Measurements from ENCODE around the gene ARPC4. TPM values are rescaled to one million over a fixed set of nuclear protein-coding genes. Genes with fewer than 3 reads are reported as not detected.

Gene ARPC4
- total RNA-seq, 2 experiments from 2014 or later = 255 to 266 TPM

DNA sequence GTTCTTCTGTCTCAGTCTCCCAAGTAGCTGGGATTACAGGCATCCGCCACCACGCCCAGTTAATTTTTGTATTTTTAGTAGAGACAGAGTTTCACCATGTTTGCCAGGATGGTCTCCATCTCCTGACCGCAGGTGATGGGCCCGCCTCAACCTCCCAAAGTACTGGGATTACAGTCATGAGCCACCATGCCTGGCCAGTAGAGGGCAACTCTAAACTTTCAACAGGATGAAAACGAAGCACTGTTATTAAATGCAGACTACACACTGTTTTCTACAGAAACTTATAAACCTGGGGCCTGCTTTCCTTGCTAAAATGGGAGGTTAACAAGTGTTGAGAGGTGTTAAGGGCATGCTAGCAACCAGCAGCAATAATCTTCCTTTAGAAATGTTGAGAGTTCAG lies 7.6 kb downstream of the ARPC4 start:
- H3K36me3 Mint-ChIP-seq (ENCODE audit: low read depth) = peaks cover 79% of the 10 kb centered on the region
- H3K27ac Mint-ChIP-seq = no peak overlapping the region
- H3K4me1 Mint-ChIP-seq = peaks cover 27% of the 10 kb centered on the region
- no peak for DNase-seq
- ChIA-PET POLR2A (interaction anchor here (0.8 kb wide), 1 partner anchor 13 kb away, joined by 3 read pairs; no protein-coding TSS in a partner anchor), CTCF (no interaction called here)
- H3K27me3 Mint-ChIP-seq = no peaks in the 10 kb centered on the region
- no peaks in the 10 kb centered on the region for H3K9me3 Mint-ChIP-seq
- H3K4me3 Mint-ChIP-seq = no peak overlapping the region

- Mint-ChIP-seq H3K9me3 (no peaks in the 10 kb centered on the region), H3K4me1 (peaks cover 31% of the 10 kb centered on the region), H3K4me3 (no peak overlapping the region), H3K27me3 (no peaks in the 10 kb centered on the region), H3K27ac (no peak overlapping the region), H3K36me3 (ENCODE audit: low read depth) (peaks cover 81% of the 10 kb centered on the region)
- POLR2A ChIA-PET = interaction anchor here (1.0 to 9.4 kb wide), 5 partner anchors 10 to 72 kb away, joined by 3 to 137 read pairs (median 4); partner anchors contain the start of genes ARPC4, BRPF1, CAMK1 and TADA3
- DNase-seq = no peak
- CTCF ChIA-PET = no interaction called here
Measured at GRCh38 chr3:9803494-9803893, 10.6 kb downstream of the ARPC4 start.

- H3K27me3 Mint-ChIP-seq = no peaks in the 10 kb centered on the region
- H3K9me3 Mint-ChIP-seq = no peaks in the 10 kb centered on the region
- no peak overlapping the region for H3K27ac Mint-ChIP-seq
- peaks cover 44% of the 10 kb centered on the region for H3K4me1 Mint-ChIP-seq
- no peak overlapping the region for H3K4me3 Mint-ChIP-seq
- POLR2A ChIA-PET = interaction anchor here (0.8 to 9.4 kb wide), 5 partner anchors 11 to 68 kb away, joined by 3 to 137 read pairs (median 4); partner anchors contain the start of genes ARPC4, OGG1 and TADA3
- CTCF ChIA-PET = interaction anchor here (0.6 to 1.5 kb wide), 4 partner anchors 22 to 178 kb away, joined by 3 to 7 read pairs (median 4); partner anchors contain the start of gene CRELD1
- no peak for DNase-seq
- peaks cover 73% of the 10 kb centered on the region for H3K36me3 Mint-ChIP-seq (ENCODE audit: low read depth)
Measured at GRCh38 chr3:9804996-9805395, 12.1 kb downstream of the ARPC4 start.

DNA sequence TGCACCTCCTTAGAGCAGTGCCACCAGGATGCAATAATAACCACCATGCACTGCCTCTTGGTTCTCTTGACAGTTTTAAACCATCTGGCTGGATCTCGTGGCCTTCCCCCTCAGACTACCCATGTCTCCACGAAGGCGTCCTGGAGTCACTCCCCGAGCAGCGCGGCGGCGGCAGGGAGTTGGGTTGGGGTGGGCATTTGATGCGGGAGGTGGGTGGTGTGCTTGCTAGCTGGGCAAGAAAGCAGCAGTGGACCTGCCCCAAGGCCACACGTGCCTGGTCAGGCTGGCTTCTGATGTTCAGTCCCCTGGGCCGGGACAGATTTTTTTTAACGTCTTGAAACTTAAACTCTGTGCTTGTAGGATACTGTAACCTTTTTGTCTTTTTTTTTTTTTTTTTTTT lies 13.3 kb downstream of the ARPC4 start:
- no peak overlapping the region for H3K27ac Mint-ChIP-seq

GRCh38 chr3:9806688-9807589 lies 14.1 kb downstream of the ARPC4 start:
- H3K27me3 Mint-ChIP-seq = no peaks in the 10 kb centered on the region
- H3K36me3 Mint-ChIP-seq (ENCODE audit: low read depth) = peaks cover 73% of the 10 kb centered on the region
- ChIA-PET POLR2A (interaction anchor here (1.3 to 9.4 kb wide), 4 partner anchors 13 to 126 kb away, joined by 3 to 137 read pairs (median 4); partner anchors contain the start of genes ARPC4, CRELD1 and TADA3), CTCF (interaction anchor here (0.8 to 2.1 kb wide), 4 partner anchors 11 to 87 kb away, joined by 3 to 6 read pairs (median 5); no protein-coding TSS in a partner anchor)
- H3K9me3 Mint-ChIP-seq = no peaks in the 10 kb centered on the region
- DNase-seq = no peak
- peaks cover 59% of the 10 kb centered on the region for H3K4me1 Mint-ChIP-seq
- peak overlapping the region; percentile 93 for H3K27ac Mint-ChIP-seq
- no peak overlapping the region for H3K4me3 Mint-ChIP-seq

More for the DNA sequence above, 13.3 kb downstream of the ARPC4 start:
- ChIA-PET POLR2A (interaction anchor here (1.4 to 9.4 kb wide), 3 partner anchors 12 to 69 kb away, joined by 3 to 137 read pairs (median 4); partner anchors contain the start of genes ARPC4 and TADA3), CTCF (no interaction called here)
- Mint-ChIP-seq H3K27me3 (no peaks in the 10 kb centered on the region), H3K36me3 (ENCODE audit: low read depth) (peaks cover 71% of the 10 kb centered on the region), H3K9me3 (no peaks in the 10 kb centered on the region), H3K4me1 (peaks cover 52% of the 10 kb centered on the region), H3K4me3 (no peak overlapping the region)
- DNase-seq = no peak

DNA sequence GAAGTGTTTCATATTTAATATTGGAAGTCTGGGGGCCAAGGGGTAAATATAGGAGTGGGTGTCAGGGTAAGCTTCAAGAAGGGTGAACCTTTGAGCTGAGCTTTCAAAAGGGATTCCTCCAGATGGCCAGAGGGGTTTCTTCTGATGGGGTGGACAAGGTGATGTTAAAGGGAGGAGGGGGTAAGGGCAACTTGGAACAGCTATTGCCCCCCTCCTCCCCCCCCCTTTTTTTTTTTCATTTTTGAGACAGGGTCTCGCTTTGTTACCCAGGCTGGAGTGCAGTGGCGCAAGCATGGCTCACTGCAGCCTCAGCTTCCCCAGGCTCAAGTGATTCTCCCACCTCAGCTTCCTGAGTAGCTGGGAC lies 15.1 kb downstream of the ARPC4 start:
- no peak for DNase-seq
- H3K4me1 Mint-ChIP-seq = peaks cover 59% of the 10 kb centered on the region
- ChIA-PET CTCF (interaction anchor here (0.8 to 2.9 kb wide), 11 partner anchors 12 to 352 kb away, joined by 3 to 20 read pairs (median 4); partner anchors contain the start of genes ARPC4 and TADA3), POLR2A (interaction anchor here (0.9 to 9.4 kb wide), 12 partner anchors 8 to 159 kb away, joined by 3 to 137 read pairs (median 5); partner anchors contain the start of genes ARPC4, BRPF1, CAMK1 and CRELD1)
- peaks cover 71% of the 10 kb centered on the region for H3K36me3 Mint-ChIP-seq (ENCODE audit: low read depth)
- H3K4me3 Mint-ChIP-seq = no peak overlapping the region
- H3K9me3 Mint-ChIP-seq = no peaks in the 10 kb centered on the region
- peak overlapping the region; percentile 93 for H3K27ac Mint-ChIP-seq
- no peaks in the 10 kb centered on the region for H3K27me3 Mint-ChIP-seq

DNA sequence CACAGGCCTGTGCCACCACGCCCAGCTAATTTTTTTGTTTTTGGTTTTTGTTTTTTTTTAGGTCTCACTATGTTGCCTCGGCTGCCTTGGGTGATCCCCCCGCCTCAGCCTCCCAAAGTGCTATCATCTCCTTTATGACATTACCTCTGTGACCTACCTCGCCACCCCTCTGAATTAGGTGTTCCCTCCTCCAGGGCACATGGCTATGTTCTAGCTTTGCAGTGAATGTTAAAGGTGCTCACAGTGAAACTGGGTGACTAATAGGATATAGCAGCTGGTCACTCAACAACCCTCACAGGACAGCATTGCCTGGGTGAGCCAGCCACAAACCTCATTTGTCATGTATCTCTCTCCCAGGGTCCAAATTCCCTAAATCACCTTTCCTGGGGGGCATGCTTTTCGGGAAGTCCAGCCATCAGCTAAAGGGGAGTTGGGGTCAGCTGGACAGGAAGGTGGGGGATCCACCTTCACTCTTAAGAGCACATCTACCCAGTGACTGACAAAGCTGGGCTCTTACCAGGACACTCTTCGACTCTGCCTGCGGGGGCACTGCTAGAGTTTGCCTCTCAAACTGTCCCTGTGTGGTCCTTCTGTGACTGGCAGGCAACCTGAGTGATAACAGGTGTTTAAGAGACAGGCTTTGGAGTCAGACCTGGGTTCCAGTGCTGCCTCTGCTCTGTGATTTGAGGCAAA lies 15.6 kb downstream of the ARPC4 start:
- Mint-ChIP-seq H3K36me3 (ENCODE audit: low read depth) (peaks cover 71% of the 10 kb centered on the region), H3K27me3 (no peaks in the 10 kb centered on the region), H3K9me3 (no peaks in the 10 kb centered on the region), H3K4me1 (peaks cover 54% of the 10 kb centered on the region), H3K27ac (peak overlapping the region; percentile 93), H3K4me3 (peak overlapping the region; percentile 86)
- DNase-seq = peak; percentile 59
- ChIA-PET CTCF (interaction anchor here (0.5 to 2.9 kb wide), 13 partner anchors 12 to 351 kb away, joined by 3 to 20 read pairs (median 4); partner anchors contain the start of genes ARPC4, CRELD1 and TADA3), POLR2A (interaction anchor here (0.6 to 9.4 kb wide), 16 partner anchors 9 to 444 kb away, joined by 3 to 137 read pairs (median 4); partner anchors contain the start of genes ARPC4, BRPF1, CAMK1 and CRELD1)

GRCh38 chr3:9809239-9809614 lies 16.3 kb downstream of the ARPC4 start:
- ChIA-PET POLR2A (interaction anchor here (0.6 to 9.4 kb wide), 16 partner anchors 8 to 444 kb away, joined by 3 to 137 read pairs (median 4); partner anchors contain the start of genes ARPC4, BRPF1, CAMK1 and CRELD1), CTCF (interaction anchor here (0.5 to 2.9 kb wide), 9 partner anchors 16 to 137 kb away, joined by 3 to 20 read pairs (median 4); partner anchors contain the start of genes ARPC4, CRELD1 and TADA3)
- DNase-seq = no peak
- H3K27me3 Mint-ChIP-seq = no peaks in the 10 kb centered on the region
- peaks cover 66% of the 10 kb centered on the region for H3K36me3 Mint-ChIP-seq (ENCODE audit: low read depth)
- H3K4me3 Mint-ChIP-seq = peak overlapping the region; percentile 86
- H3K27ac Mint-ChIP-seq = peak overlapping the region; percentile 93
- peaks cover 52% of the 10 kb centered on the region for H3K4me1 Mint-ChIP-seq
- H3K9me3 Mint-ChIP-seq = no peaks in the 10 kb centered on the region

GRCh38 chr3:9809615-9810432 lies 16.9 kb downstream of the ARPC4 start, which contains the start of gene TTLL3:
TSS of gene TTLL3 (plus strand) at chr3:9810262. CDS start at chr3:9810662, 400 bp downstream.
- POLR2A ChIA-PET = interaction anchor here (0.8 to 9.4 kb wide), 12 partner anchors 8 to 415 kb away, joined by 3 to 137 read pairs (median 4); partner anchors contain the start of genes ARPC4, BRPF1, CAMK1 and CRELD1

GRCh38 chr3:9810433-9810770 lies 17.5 kb downstream of the ARPC4 start:
- peaks cover 51% of the 10 kb centered on the region for H3K4me1 Mint-ChIP-seq
- H3K27me3 Mint-ChIP-seq = no peaks in the 10 kb centered on the region
- no peak for DNase-seq
- H3K9me3 Mint-ChIP-seq = no peaks in the 10 kb centered on the region
- H3K36me3 Mint-ChIP-seq (ENCODE audit: low read depth) = peaks cover 54% of the 10 kb centered on the region
- ChIA-PET POLR2A (interaction anchor here (0.6 to 9.4 kb wide), 4 partner anchors 9 to 355 kb away, joined by 3 to 137 read pairs (median 8); partner anchors contain the start of genes ARPC4, OGG1 and TADA3), CTCF (interaction anchor here (1.8 to 2.9 kb wide), 2 partner anchors 17 to 136 kb away, joined by 6 to 20 read pairs; partner anchors contain the start of genes ARPC4 and TADA3)
- H3K27ac Mint-ChIP-seq = peak overlapping the region; percentile 4
- peak overlapping the region; percentile 86 for H3K4me3 Mint-ChIP-seq

More at GRCh38 chr3:9809615-9810432, 16.9 kb downstream of the ARPC4 start, which contains the start of gene TTLL3:
- Mint-ChIP-seq H3K4me1 (peaks cover 51% of the 10 kb centered on the region), H3K4me3 (peak within 1 kb of the TSS; percentile 86), H3K27me3 (no peaks in the 10 kb centered on the region), H3K27ac (peak within 1 kb of the TSS; percentile 93), H3K9me3 (no peaks in the 10 kb centered on the region), H3K36me3 (ENCODE audit: low read depth) (peaks cover 60% of the 10 kb centered on the region)
- CTCF ChIA-PET = interaction anchor here (1.3 to 2.9 kb wide), 4 partner anchors 17 to 136 kb away, joined by 3 to 20 read pairs (median 6); partner anchors contain the start of genes ARPC4, CRELD1 and TADA3
- peak; percentile 54 for DNase-seq

- H3K27me3 Mint-ChIP-seq = no peaks in the 10 kb centered on the region
- ChIA-PET CTCF (interaction anchor here (1.8 kb wide), 1 partner anchor 135 kb away, joined by 6 read pairs; no protein-coding TSS in a partner anchor), POLR2A (interaction anchor here (0.6 kb wide), 1 partner anchor 355 kb away, joined by 3 read pairs; no protein-coding TSS in a partner anchor)
- H3K36me3 Mint-ChIP-seq (ENCODE audit: low read depth) = peaks cover 49% of the 10 kb centered on the region
- no peak for DNase-seq
- peak overlapping the region; percentile 4 for H3K27ac Mint-ChIP-seq
- H3K4me3 Mint-ChIP-seq = peak overlapping the region; percentile 86
- H3K4me1 Mint-ChIP-seq = peaks cover 51% of the 10 kb centered on the region
- H3K9me3 Mint-ChIP-seq = no peaks in the 10 kb centered on the region
Measured at GRCh38 chr3:9810846-9811245, 18.0 kb downstream of the ARPC4 start.

Data from activated CD4-positive, alpha-beta memory T cell treated with anti-CD3 and anti-CD28 coated beads, Interleukin-2, amount 10 ng/mL, durations not matched to agents 7 days and 5 days (primary cell).